Kidney tubule cell (primary cell): ENCODE data around the gene CCDC183.
"Not testable (repeated sequence)": the region's sequence is repeated elsewhere in the genome, so short reads cannot be mapped to it uniquely, and the experiment has no call there.

Experiments used
- DNase-seq: peaks from one replicate; pipeline ENCODE4 v3.0.0-alpha.2; 2018; ENCODE audit warnings: low spot score

CCDC183 gene

DNA sequence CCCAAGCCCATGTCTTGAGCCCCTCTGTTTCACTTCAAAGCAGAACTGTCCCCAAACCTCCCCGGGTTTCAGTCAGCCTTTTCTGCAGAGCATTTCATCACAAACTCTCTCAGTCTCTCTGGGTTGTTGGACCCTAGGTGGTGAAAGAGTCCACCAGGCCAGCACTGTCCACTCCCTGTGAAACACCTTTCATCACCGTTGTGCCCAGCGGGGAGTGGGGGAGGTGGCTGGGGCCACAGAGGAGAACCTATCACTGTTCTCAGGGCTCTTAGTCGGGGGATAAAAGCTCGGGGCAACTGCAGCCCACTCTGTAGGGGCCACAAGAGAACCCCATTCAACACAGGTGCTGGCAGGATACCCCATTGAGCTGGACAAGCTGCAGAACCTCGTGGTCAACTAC, 6.2 kb downstream of the CCDC183 start:
- DNase-seq, result no peak

DNA sequence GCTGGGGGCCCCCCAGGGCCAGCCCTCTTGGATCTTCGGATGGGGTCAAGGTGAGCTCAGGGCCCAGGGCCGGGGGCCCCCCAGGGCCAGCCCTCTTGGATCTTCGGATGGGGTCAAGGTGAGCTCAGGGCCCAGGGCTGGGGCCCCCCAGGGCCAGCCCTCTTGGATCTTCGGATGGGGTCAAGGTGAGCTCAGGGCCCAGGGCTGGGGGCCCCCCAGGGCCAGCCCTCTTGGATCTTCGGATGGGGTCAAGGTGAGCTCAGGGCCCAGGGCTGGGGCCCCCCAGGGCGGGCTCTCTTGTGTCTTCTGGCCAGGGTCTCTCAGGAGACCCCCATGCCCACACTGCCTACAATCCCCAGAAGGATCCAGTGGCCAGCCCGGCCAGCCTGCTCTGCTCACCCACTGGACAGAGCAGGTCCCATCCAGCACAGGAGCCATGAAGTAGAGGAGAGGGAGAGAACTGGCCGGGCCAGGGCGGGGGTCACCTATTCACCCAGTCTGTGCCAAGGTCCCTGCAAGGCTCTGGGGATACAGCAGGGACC, 6.9 kb downstream of the CCDC183 start:
- not testable (repeated sequence) for DNase-seq

DNA sequence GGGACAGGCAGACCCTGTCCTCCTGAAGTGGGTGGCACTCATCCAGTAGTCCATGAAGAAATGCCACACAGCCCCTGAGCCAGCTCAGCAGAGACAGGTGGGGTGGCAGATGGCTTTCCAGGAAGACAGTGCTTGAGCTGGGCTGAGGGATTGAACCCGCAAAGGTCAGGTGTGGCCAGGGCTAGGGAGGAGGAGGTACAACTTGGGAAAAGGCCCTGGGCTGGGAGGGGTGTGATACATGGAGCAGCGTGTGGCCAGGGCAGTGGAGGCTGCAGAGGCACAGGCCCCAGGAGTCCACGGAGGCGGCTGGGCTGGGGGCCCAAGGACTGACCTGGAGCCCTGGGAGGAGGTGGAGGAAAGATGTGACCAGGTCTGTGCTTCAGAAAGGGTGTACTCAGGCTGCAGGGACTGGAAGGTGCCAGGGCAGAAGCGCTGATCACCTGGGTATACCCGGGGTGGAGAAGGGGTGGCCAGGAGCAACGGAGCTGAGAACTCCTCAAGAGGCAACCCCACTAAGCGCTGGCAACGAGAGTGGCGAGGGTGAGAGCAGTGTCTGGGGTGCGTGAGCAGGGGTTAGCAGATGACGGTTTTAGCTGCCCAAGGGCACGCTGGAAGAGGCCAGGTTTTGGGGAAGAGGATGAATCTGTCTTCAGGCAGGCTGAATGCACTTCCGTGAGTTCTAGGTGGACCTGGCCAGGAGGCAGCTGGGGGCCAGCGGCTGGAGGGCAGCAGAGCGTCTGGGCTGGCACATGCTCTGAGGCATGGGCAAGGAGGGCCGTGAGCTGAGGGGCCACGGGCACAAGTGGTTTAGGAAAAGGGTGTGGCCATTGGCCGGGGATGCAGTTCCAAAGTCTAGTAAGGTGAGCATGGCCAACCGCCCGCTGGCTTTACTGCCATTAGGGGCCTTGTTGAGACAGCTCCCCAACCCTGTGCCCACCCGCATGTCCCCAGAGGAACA, 7.7 kb downstream of the CCDC183 start:
- no peak for DNase-seq

DNA sequence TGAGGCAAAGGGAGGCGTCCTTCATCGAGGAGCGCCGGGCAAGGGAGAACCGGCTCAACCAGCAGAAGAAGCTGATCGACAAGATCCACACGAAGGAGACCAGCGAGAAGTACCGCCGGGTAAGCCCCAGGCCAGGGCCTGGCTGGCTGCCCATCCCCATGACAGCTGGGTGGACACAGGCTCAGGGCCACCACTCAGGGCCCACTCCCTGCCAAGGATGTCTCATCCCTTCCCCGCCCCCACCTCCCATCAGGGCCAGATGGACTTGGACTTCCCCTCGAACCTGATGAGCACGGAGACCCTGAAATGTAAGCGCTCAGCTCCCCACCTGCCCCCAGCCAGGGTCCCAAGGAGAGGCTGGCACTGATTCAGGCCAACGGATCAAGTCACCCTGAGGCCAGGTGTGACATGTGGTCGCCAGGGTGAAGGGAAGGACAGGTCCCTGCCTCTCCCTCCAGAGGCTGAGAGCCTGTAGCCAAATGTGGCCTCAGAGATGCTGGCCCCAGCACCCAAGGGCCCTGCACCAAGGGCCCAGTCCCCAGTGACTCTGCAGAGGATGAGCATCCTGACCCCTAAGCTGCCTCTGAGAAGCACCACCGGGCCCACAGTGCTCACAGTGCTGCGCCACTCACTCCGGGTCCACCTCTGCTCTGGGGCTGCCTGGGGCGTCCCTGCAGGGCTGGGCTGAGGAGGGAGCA, 8.5 kb downstream of the CCDC183 start:
- DNase-seq, result no peak

DNA sequence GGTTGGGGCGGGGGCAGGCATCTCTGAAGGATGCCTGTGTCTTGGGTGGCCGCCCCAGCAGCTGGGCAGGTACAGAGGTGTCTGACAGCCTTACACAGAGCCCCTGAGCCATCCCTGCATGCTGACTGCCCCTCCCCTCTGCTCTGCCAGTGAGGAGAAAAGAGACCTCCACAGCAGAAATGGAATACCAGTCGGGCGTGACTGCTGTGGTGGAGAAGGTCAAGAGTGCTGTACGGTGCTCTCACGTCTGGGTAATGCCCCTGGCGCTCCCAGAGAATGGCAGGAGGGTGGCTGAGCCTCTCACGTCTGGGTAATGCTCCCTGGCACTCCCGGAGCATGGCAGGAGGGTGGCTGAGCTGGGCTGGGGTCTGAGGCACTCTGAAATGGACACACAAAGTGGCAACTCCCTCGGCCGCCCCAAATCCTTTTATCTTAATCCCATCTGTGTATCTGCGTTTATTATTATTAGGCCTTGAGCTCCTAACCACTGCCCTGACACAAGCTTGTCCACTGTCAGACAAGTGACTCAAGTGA, 9.1 kb downstream of the CCDC183 start:
- DNase-seq, result no peak

DNA sequence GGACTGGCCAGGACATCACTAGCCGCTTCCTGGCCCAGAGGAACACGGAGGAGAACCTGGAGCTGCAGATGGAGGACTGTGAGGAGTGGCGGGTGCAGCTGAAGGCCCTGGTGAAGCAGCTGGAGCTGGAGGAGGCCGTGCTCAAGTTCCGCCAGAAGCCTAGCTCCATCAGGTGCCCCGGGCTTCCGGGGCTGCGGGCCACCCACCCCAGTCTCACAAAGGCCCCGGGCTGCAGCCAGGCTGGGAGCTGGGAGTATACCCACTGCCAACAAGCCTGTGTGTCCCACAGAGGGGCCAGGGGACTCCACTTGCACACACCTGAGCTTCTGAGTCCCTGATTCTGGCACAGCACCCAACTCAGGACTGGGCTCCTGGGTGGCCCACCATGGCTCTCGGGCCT, 9.9 kb downstream of the CCDC183 start:
- DNase-seq, result no peak

DNA sequence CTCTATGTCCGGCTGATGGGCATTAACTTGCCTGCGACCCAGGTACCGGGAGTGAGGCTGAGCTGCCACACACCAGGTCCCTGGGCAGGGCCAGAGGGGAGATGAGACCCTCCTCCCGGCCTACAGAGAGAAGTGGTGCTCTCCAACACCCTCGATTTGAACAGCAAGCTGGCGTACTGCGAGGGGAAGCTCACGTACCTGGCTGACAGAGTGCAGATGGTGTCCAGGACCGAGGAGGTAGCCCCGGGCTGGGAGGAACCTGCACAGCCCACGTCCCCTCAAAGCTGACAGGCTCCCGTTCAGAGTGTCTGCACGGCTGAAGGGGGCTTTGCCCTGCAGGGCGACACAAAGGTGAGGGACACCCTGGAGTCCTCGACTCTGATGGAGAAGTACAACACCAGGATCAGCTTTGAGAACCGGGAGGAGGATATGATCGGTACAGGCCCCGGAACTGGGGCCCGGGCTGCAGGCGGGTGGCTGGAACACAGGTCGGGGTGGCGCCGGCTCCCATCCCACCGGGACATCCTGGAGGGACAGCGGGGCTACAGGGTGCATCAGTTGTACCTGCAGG, 10.6 kb downstream of the CCDC183 start:
- DNase-seq, result no peak

DNA sequence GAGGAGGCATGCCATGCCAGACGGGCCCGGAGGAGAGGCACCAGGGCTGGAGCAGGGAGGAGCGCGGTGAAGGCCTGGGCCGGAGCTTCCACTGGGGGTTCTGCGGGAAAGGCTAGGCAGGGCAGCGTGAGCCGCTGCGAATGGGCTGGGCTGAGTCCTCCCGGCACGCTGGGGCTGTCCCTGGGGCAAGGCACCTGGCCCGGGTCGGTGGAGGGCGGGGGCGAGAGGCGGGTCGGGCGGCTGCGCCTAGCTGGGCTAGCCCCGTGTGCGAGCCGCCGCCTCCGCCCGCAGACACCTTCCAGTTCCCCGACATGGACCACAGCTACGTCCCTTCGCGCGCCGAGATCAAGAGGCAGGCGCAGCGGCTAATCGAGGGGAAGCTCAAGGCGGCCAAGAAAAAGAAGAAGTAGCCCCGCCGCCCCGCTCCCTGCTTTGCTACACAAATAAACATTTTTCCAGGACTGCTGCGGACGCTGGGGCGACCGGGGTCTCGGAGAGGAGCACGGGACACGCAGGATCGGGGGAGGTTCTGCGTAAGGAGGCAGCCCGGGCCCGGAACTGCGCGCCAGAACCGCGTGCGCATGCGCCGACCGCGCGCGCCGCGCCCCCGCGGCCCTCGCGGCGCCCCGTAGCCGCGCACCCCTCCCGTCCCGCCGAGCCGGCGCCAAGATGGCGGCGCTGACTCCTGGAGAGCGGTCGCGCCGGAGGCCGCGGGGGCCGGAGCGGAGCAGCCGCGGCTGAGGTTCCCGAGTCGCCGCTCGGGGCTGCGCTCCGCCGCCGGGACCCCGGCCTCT, 11.3 kb downstream of the CCDC183 start, which contains the start of gene RABL6:
Gene RABL6 (plus strand): TSS at position 668 of the 794 bp plus-strand sequence. CDS start 249 bp downstream, outside the sequence.
- DNase-seq, result peak; percentile 83

DNA sequence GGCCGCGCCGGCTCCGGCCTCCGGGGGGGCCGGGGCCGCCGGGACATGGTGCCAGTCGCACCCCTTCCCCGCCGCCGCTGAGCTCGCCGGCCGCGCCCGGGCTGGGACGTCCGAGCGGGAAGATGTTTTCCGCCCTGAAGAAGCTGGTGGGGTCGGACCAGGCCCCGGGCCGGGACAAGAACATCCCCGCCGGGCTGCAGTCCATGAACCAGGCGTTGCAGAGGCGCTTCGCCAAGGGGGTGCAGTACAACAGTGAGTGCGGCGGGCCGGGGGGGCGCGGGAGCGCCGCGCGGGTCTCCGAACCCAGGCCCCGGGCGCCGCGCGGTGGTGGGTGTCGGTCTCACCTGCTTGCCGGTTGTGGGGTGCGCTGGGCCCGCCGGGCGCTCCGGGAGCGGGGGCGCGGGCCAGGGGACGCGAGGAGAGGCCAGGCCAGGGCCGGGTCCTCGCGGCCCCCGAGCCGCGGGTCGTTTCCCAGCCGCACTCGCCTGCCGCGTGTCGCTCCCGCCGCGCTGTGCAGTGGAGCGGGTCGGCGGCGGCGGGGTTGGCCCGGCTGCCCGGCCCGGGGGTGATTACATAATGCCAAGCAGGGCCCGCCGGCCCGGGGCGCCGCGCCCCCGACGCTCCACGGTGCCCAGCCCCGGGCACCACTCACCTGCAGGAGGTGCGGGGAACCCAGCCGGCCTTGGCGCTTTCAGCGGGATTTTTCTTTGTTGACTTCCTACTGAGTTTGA, 12.1 kb downstream of the CCDC183 start:
- DNase-seq, result peak; percentile 47

DNA sequence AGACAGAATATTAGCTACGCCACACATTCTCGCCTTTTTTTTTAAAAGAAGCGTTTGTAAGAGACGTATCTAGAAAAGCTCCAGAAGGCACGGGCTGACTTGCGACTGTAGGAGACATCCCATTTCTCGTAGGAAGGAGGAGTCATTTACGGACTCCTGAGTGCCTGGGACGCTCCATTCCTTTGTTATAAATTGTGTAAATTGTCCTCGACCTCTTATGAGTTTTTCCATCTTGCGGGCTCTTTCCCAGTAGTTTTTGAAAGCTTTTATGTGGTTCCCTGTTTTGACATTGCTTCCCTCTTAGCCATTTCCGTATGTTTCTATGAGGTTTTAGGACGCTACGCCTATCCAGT, 12.6 kb downstream of the CCDC183 start:
- peak; percentile 45 for DNase-seq

DNA sequence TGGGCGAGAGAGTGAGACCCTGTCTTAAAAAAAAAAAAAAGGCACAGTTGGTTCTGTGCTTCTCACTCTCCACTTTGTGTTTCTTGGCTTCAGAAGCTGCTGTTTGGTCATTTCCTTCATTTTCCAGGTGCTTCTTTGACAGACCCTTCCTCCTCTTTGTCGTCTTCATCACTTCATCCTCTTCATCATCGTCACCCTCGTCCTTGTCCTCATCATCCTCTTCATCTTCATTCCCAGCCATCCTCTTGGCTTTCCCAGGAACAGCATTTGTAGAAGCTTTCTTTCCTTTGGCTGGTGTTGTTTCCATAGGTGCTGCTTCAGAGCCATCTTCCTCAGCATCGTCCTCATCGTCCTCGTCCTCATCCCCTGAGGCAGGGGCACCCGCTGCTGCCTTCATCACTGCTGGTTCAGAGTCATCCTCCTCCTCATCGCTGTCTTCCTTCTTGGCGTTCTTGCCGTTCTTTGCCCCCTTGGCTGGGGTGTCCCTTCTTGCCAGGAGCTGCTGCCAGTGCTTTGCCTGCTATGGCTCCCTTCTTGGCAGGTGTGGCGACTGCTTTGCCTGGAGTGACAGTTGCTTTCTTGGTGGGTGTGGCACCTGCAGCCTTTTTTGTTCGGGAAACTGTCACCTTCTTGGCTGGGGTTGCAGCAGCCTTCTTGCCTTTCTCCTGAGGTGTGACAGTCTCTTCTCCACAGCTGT, 18.7 kb downstream of the CCDC183 start:
- DNase-seq, result no peak

DNA sequence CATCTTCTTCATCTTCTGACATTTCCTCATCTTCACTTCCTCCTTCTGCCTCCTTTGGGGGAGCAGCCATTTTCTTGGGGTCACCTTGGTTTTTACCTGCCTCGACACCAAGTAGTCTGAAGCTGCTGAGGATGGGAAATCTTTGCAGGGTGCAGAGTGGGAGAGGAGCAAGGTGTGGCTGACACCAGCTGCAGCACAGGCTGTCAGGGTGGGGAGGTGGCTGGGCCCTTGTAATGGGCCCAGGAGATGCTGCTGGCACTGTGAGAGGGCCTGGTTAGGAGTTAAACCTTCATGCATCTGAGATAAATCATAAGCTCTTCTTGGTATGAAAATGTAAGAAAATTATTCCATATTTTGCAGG, 19.3 kb downstream of the CCDC183 start:
- DNase-seq, result no peak

DNA sequence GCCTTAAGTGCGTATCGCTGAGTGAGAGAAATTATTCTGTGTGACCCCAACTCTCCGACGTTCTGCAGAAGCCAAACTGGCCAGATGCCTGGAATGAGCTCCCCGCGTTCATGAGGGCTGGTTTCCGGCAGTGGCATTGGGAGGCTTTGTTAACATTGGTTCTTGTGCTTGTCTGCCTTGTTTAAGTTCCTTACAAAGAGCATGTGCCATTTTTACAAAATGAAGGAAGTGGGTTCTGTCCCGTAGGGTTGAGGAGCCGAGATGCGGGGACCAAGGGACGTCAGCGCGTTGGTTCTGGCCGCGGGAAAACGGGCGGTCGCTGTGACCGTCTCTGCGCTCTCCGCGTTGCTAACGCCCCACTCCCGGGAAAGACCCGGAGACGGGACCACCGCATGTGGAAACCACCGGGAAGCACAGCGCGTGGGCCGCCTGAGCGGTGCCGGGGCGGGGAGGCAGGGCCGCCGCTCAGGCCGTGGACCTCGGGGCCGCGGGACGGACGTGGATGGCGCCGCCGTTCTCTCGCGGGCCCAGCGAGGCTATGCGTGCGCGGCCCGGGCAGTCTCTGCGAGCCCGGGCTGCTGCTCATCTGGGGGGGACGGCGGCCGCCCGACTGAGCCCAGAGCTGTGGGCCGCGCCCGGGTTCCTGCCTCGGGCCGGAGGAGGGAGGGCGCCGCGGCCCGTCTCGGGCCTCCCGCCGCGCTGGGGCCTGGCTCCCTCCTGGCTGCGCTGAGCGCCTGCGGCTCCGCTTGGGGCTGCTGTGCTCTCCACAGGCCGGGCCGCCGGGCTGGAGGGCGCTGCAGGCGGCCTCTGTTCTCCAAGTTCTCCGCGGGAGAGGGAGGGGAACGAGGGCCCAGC, 25.1 kb downstream of the CCDC183 start:
- no peak for DNase-seq

DNA sequence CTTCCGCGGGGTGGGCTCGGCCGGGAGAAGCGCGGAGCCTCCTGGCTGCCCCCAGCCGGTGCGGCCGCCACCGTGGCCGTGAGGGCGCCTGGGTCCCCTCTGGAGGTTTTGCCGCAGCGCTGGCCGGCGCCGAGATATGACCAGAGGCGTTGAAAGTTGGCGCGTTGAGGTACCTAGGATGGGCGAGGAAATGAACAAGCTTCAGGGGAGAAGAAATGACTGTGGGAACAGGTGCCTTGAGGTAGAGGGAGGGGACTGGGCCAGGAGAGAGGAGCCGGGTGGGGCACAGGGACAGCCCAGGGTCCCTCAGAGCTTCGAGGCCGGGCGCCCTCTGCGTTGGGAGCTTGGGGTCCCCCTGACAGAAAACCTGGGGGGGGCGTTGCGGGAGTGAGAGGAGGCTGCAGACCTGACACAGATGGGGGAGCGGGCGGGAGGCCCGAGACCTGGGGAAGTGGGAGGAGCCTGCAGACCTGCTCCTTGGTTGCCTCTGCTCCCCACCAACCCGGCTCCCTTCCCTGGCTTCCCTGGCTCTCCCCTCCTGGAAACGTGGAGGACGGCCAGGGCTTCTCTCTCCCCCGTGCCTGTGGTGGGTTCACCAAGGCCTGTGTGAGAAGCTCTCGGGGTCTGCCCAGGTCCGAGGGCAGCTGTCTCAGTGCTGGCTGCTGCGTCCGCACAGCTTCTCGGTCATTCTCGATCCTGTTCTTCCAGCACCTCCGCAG, 25.8 kb downstream of the CCDC183 start:
- no peak for DNase-seq

DNA sequence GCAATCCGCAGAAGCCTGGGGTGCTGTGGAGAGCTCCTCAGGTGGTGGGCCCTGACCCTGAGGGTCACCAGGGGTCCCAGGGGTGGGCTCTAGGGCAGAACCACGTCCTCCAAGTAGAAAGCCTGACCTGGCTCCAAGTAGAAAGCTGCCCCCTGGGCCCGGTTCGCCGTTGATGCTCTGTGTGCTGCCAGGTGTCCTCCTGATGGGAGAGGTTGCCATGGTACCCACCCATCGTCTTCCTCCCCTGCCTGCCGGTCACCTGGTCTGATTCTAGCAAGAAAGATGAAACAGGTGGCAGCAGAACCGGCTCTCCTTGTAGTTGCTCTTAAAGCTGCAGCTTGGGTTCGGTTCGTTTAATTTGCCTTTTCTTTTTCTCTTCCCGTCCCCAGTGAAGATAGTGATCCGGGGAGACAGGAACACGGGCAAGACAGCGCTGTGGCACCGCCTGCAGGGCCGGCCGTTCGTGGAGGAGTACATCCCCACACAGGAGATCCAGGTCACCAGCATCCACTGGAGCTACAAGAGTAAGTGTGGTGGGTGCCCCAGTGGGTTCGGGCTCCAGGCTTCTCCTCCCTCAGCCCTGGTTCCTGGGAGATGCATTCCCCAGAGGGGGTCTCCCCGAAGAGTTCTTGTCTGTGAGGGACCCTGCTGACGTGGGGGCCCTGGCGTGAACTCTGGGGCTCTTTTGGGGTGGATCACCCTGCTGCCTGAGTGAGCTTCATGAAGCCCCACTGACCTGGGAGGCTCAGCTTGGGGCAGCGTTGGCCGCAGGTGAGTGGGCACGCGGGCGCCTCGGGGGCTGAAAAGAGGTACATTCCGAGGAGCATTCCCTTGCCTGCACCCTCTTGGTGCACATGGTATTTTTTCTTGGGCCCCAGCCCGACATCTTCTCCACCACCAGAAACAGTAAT, 27.3 kb downstream of the CCDC183 start:
- no peak for DNase-seq

DNA sequence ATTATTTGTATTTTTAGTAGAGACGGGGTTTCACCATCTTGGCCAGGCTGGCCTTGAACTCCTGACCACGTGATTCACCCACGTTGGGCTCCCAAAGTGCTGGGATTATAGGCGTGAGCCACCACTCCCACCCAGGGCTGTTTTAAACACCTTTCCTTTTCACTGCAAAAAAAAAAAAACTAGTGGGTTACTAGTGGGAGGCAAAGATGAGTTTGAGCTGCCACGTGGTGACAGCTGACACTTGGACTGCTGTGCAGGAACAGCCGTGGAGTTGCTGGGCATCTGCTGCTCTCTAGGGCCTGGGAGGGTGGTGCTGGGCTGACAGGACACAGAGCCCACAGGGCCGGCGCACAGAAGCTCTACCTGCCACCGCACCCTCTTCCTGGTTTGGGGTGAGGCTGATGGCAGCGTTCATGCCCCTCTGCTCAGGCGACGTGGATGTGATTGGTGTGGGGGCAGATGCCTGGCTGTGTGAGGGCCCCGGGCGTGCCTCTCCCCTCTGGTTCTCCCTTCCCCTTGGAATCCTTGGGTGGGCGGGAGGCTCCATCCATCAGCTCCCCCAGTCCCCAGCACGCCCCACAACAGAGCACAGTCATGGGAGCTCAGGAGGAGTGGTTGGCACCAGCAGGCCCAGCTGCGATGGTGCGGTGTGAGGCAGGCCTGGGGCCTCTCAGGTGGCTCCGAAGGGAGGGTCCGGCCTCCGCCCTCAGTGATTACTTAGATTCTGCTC, 28.5 kb downstream of the CCDC183 start:
- no peak for DNase-seq
